Neural cell (in vitro differentiated cells): ENCODE measurements around the gene MKNK1. TPM values are rescaled to one million over a fixed set of nuclear protein-coding genes. Genes with fewer than 3 reads are reported as not detected.

Experiments
- H2AFZ ChIP-seq: fragments of 200-600, 300-800 bp; sonication (generic), shearing (Covaris generic); 2 replicates; pipeline ENCODE4 v1.6.0; 2014; ENCODE audit warnings: low read depth, mild to moderate bottlenecking, antibody characterized with exemption, low read length, moderate library complexity
- H3F3A ChIP-seq: fragments of 200-600 bp; shearing (Covaris generic); 2 replicates; pipeline ENCODE4 v1.6.1; 2016; ENCODE audit warnings: mild to moderate bottlenecking, moderate library complexity, mixed read lengths, antibody characterized with exemption, low read length; ENCODE audit not compliant: insufficient read depth, poor library complexity, severe bottlenecking
- H3K27ac ChIP-seq: fragments of 200-600, 300-800 bp; sonication (generic), shearing (Covaris generic); 2 replicates; pipeline ENCODE4 v1.5.1; 2014; ENCODE audit warnings: mild to moderate bottlenecking, low read length, moderate library complexity
- H3K27me3 ChIP-seq: fragments of 300-800, 200-600 bp; sonication (generic), shearing (Covaris generic); 2 replicates; pipeline ENCODE4 v1.6.0; 2014; ENCODE audit warnings: mild to moderate bottlenecking, low read depth, low read length, moderate library complexity; ENCODE audit not compliant: insufficient read depth
- H3K36me3 ChIP-seq: fragments of 300-800, 200-600 bp; sonication (generic), shearing (Covaris generic); 2 replicates; pipeline ENCODE4 v1.5.1; 2014; ENCODE audit warnings: mild to moderate bottlenecking, antibody characterized with exemption, low read length, moderate library complexity; ENCODE audit not compliant: insufficient read depth
- H3K4me2 ChIP-seq: fragments of 300-800, 200-600 bp; sonication (generic), shearing (Covaris generic); 2 replicates; pipeline ENCODE4 v1.6.0; 2014; ENCODE audit warnings: mild to moderate bottlenecking, low read length
- H3K4me3 ChIP-seq: fragments of 300-800, 200-600 bp; sonication (generic), shearing (Covaris generic); 2 replicates; pipeline ENCODE4 v1.5.1; 2014; ENCODE audit warnings: mild to moderate bottlenecking, low read length, moderate library complexity
- H3K79me2 ChIP-seq: fragments of 200-600 bp; shearing (Covaris generic); replicated peaks from 2 replicates; pipeline ENCODE4 v1.6.0; 2014; ENCODE audit warnings: mild to moderate bottlenecking, low read length, moderate library complexity; ENCODE audit not compliant: insufficient read depth
- H3K9ac ChIP-seq: fragments of 300-800, 200-600 bp; sonication (generic), shearing (Covaris generic); 2 replicates; pipeline ENCODE4 v1.6.1; 2016; ENCODE audit warnings: mild to moderate bottlenecking, low read length, mixed read lengths
- H3K9me2 ChIP-seq: fragments of 200-600 bp; shearing (Covaris generic); 2 replicates; pipeline ENCODE4 v1.6.1; 2016; ENCODE audit warnings: mild to moderate bottlenecking, low read length, mixed read lengths; ENCODE audit not compliant: insufficient read depth
- H3K9me3 ChIP-seq: fragments of 200-600, 300-800 bp; sonication (generic), shearing (Covaris generic); 2 replicates; pipeline ENCODE4 v1.6.1; 2016; ENCODE audit warnings: mild to moderate bottlenecking, mixed run types, low read length, moderate library complexity, mixed read lengths
- H4K20me1 ChIP-seq: fragments of 200-600 bp; shearing (Covaris generic); 2 replicates; pipeline ENCODE4 v1.6.1; 2016; ENCODE audit warnings: mild to moderate bottlenecking, mixed run types; ENCODE audit not compliant: insufficient read depth
- EP300 ChIP-seq: fragments of 450-650 bp; conservative IDR thresholded peaks from 2 replicates; pipeline ENCODE4 v1.6.1; 2014; ENCODE audit warnings: antibody characterized with exemption, mild to moderate bottlenecking, moderate library complexity; ENCODE audit not compliant: poor library complexity, severe bottlenecking
- EZH2 ChIP-seq: fragments of 200-600, 300-800 bp; shearing (Covaris generic), sonication (generic); IDR thresholded peaks from 2 replicates; pipeline ENCODE4 v1.6.1; 2014; ENCODE audit warnings: antibody characterized with exemption, low read length, borderline replicate concordance, mild to moderate bottlenecking; ENCODE audit not compliant: insufficient read depth, poor library complexity, severe bottlenecking
- MXI1 ChIP-seq: fragments of 450-650 bp; conservative IDR thresholded peaks from 2 replicates; pipeline ENCODE4 v1.6.1; 2014; ENCODE audit warnings: antibody characterized with exemption, mild to moderate bottlenecking; ENCODE audit not compliant: poor library complexity, severe bottlenecking
- POLR2AphosphoS5 ChIP-seq: IDR thresholded peaks from 2 replicates; pipeline ENCODE4 v1.6.1; 2012
- RAD21 ChIP-seq: fragments of 450-650 bp; conservative IDR thresholded peaks from 2 replicates; pipeline ENCODE4 v1.6.1; 2014; ENCODE audit warnings: antibody characterized with exemption, mild to moderate bottlenecking, moderate library complexity
- SMC3 ChIP-seq: fragments of 450-650 bp; conservative IDR thresholded peaks from 2 replicates; pipeline ENCODE4 v1.6.1; 2014; ENCODE audit warnings: antibody characterized with exemption, mild to moderate bottlenecking, moderate library complexity; ENCODE audit not compliant: poor library complexity
- TAF1 ChIP-seq: IDR thresholded peaks from 2 replicates; pipeline ENCODE4 v1.6.1; 2012; ENCODE audit warnings: low read depth
- polyA plus RNA-seq: library from polyadenylated mRNA; depleted of rRNA; stranded (reverse); fragments of >200 nt; gene quantifications from 2 replicates; pipeline ENCODE4 v1.2.3, GENCODE V29; 2014
- TF ChIP-seq, protein P1 (sequence below): fragments of 450-650 bp; IDR thresholded peaks from 2 replicates; pipeline ENCODE4 v1.5.1; 2014; ENCODE audit warnings: antibody characterized with exemption, mild to moderate bottlenecking, moderate library complexity; ENCODE audit not compliant: poor library complexity, severe bottlenecking
- TF ChIP-seq, protein P2 (sequence below): IDR thresholded peaks from 2 replicates; pipeline ENCODE4 v1.6.1; 2012; ENCODE audit warnings: borderline replicate concordance

MKNK1 gene
- polyA plus RNA-seq, 1 donor from 2014 or later: 9.6 TPM

DNA sequence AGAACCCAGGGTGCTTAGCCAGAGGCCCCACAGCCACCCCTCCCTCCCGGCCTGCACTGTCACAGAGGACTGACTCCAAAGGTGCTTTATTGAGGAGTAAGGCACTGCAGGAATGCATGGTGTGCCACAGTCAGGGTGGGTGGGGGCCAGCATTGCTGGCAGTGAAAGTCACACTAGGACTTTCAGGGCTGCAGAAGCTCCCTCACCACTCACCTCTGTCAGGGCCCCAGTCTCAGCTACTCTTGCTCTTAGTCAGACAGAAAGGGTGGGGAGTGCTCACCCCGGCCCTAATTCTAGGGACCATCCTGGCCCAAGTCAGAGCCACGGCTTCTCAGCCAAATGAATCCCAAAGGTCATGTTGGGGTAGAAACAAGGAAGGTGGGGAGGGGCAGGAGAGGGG, 72.0 kb downstream of the MKNK1 start:
- Histone ChIP-seq H3K4me3 (no peak overlapping the region), H3K79me2 (no peaks in the 10 kb centered on the region), H4K20me1 (no peaks in the 10 kb centered on the region), H3K9me3 (no peaks in the 10 kb centered on the region), H3K9me2 (no peaks in the 10 kb centered on the region), H3F3A (no peaks in the 10 kb centered on the region), H3K36me3 (no peaks in the 10 kb centered on the region), H3K27me3 (peaks cover 69% of the 10 kb centered on the region), H3K4me2 (no peak overlapping the region), H2AFZ (no peak overlapping the region), H3K27ac (no peak overlapping the region), H3K9ac (no peak overlapping the region)
- TF ChIP-seq, protein P1, sequence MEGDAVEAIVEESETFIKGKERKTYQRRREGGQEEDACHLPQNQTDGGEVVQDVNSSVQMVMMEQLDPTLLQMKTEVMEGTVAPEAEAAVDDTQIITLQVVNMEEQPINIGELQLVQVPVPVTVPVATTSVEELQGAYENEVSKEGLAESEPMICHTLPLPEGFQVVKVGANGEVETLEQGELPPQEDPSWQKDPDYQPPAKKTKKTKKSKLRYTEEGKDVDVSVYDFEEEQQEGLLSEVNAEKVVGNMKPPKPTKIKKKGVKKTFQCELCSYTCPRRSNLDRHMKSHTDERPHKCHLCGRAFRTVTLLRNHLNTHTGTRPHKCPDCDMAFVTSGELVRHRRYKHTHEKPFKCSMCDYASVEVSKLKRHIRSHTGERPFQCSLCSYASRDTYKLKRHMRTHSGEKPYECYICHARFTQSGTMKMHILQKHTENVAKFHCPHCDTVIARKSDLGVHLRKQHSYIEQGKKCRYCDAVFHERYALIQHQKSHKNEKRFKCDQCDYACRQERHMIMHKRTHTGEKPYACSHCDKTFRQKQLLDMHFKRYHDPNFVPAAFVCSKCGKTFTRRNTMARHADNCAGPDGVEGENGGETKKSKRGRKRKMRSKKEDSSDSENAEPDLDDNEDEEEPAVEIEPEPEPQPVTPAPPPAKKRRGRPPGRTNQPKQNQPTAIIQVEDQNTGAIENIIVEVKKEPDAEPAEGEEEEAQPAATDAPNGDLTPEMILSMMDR: no peak
- TF ChIP-seq SMC3 (no peak), POLR2AphosphoS5 (no peak), TAF1 (no peak), EP300 (no peak), EZH2 (no peak), RAD21 (no peak), MXI1 (no peak)
- TF ChIP-seq, protein P2, sequence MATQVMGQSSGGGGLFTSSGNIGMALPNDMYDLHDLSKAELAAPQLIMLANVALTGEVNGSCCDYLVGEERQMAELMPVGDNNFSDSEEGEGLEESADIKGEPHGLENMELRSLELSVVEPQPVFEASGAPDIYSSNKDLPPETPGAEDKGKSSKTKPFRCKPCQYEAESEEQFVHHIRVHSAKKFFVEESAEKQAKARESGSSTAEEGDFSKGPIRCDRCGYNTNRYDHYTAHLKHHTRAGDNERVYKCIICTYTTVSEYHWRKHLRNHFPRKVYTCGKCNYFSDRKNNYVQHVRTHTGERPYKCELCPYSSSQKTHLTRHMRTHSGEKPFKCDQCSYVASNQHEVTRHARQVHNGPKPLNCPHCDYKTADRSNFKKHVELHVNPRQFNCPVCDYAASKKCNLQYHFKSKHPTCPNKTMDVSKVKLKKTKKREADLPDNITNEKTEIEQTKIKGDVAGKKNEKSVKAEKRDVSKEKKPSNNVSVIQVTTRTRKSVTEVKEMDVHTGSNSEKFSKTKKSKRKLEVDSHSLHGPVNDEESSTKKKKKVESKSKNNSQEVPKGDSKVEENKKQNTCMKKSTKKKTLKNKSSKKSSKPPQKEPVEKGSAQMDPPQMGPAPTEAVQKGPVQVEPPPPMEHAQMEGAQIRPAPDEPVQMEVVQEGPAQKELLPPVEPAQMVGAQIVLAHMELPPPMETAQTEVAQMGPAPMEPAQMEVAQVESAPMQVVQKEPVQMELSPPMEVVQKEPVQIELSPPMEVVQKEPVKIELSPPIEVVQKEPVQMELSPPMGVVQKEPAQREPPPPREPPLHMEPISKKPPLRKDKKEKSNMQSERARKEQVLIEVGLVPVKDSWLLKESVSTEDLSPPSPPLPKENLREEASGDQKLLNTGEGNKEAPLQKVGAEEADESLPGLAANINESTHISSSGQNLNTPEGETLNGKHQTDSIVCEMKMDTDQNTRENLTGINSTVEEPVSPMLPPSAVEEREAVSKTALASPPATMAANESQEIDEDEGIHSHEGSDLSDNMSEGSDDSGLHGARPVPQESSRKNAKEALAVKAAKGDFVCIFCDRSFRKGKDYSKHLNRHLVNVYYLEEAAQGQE: no peak

DNA sequence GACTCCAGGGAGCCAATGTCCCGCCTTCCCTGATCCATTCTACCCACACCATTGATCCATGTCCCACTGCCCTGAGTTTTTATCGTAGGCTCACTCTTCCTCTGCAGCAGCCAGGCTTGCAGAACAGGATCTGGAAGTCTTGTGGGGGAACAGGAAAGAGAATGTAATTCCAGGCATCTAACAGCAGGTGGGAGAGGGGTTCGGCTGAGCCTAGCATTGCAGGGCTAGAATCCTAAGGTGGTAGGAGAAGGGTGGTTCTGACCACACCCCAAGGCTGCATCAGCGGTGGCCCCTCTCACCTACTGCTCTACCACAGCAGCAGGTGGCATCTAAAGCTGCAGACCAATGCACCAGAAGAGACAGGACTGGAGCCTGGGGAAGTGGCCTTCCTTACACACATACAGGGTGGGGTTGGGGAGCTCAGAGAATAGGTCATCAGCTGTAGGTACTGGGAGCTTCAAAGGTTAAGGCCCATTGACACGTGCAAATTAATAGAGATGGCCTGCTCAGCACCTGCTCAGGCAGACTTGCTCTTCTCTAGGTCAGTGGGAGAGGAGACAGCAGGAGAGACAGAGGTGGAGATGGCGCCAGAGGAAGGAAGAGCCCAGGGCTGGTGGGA, 73.2 kb downstream of the MKNK1 start:
- Histone ChIP-seq H3F3A (no peaks in the 10 kb centered on the region), H4K20me1 (no peaks in the 10 kb centered on the region), H3K4me3 (no peak overlapping the region), H3K36me3 (no peaks in the 10 kb centered on the region), H3K9me3 (no peaks in the 10 kb centered on the region), H3K27ac (no peak overlapping the region), H3K9me2 (no peaks in the 10 kb centered on the region), H3K79me2 (no peaks in the 10 kb centered on the region), H3K9ac (no peak overlapping the region), H2AFZ (no peak overlapping the region), H3K4me2 (no peak overlapping the region), H3K27me3 (peaks cover 81% of the 10 kb centered on the region)
- peak; percentile 44 for TF ChIP-seq RAD21
- TF ChIP-seq TAF1: no peak
- peak; percentile 50 for TF ChIP-seq SMC3
- TF ChIP-seq, protein P1: peak; percentile 45
